Stimulated activated CD4-positive, alpha-beta T cell treated with anti-CD3 and anti-CD28 coated beads, TNF-alpha, amount 100 ng/mL, for 4 hours (primary cell): ENCODE results near the gene NEGR1.

Source experiments
- DNase-seq, 3 experiments: peaks; one replicate each; pipeline ENCODE4 v3.0.0-alpha.2; 2020; ENCODE audit warnings: low read depth in 3 of 3

The NEGR1 gene

GRCh38 chr1:71364236-71364635 is 918.1 kb downstream of the NEGR1 start:
- DNase-seq = no peak

GRCh38 chr1:71362691-71363090 is 919.6 kb downstream of the NEGR1 start:
- DNase-seq = no peak

GRCh38 chr1:71362076-71362475 is 920.3 kb downstream of the NEGR1 start:
- DNase-seq = no peak

GRCh38 chr1:71357708-71358107 is 924.6 kb downstream of the NEGR1 start:
- DNase-seq = no peak

- no peak for DNase-seq
These were observed 930.9 kb downstream of the NEGR1 start for GRCh38 chr1:71351438-71351837.

- no peak for DNase-seq
These were observed 931.5 kb downstream of the NEGR1 start for GRCh38 chr1:71350805-71351204.

GRCh38 chr1:71350330-71350729 is 932.0 kb downstream of the NEGR1 start:
- DNase-seq = no peak
